HepG2 (cell line): Measurements from ENCODE around the gene FAM98A. TPM values are rescaled to one million over a fixed set of nuclear protein-coding genes. Genes with fewer than 3 reads are reported as not detected.
A peak's percentile ranks its signal among the peaks of the same experiment; 100 is the strongest.

ENCODE experiments used
- ATAC-seq: fragments of 200-7000 bp; cut with Tn5 transposase; 3 replicates; pipeline ENCODE4 v1.9.1; 2020; ENCODE audit warnings: mild to moderate bottlenecking, moderate library complexity
- Bru-seq: library from RNA; stranded (reverse); fragments of 400-500 nt; gene quantifications from one replicate; lab custom pipeline; 2021; lab: Mats Ljungman, UMichigan
- BruChase-seq, 2 experiments: library from RNA; stranded (reverse); fragments of 400-500 nt; gene quantifications; one replicate each; lab custom pipeline; 2021; lab: Mats Ljungman, UMichigan
- BruUV-seq: library from RNA; stranded (reverse); fragments of 400-500 nt; replicated peaks from 2 replicates; lab custom pipeline; 2021; lab: Mats Ljungman, UMichigan
- CTCF ChIA-PET: fragments of 300-600 bp; formaldehyde crosslinking; extraction: SDS; loops from one replicate; lab custom pipeline; 2021; ENCODE audit warnings: low total read pairs, inconsistent platforms, low intra/inter-chr PET ratio; lab: Yijun Ruan, JAX
- POLR2A ChIA-PET: fragments of 350-600 bp; sonication (Branson Sonifier 250); formaldehyde crosslinking; loops from one replicate; lab custom pipeline; 2020; ENCODE audit warnings: antibody characterized with exemption, inconsistent platforms; lab: Yijun Ruan, JAX
- DNase-seq: peaks from one replicate; pipeline ENCODE4 v3.0.0-alpha.2; 2015; ENCODE audit warnings: low spot score
- FAIRE-seq: peaks from 3 replicates; lab custom pipeline; 2011; peaks lifted over from hg19 to GRCh38; lab: Jason Lieb, UNC
- H2AFZ ChIP-seq: one replicate; pipeline ENCODE4 v1.6.1; 2011; ENCODE audit warnings: low read length, inconsistent platforms
- H3K27ac ChIP-seq: fragments of 300-600 bp; 3 replicates; pipeline ENCODE4 v1.8.0; 2011; ENCODE audit warnings: mixed run types, mild to moderate bottlenecking, mixed read lengths, low read length, inconsistent platforms; ENCODE audit not compliant: insufficient read depth; ENCODE audit errors: extremely low read length
- H3K27me3 ChIP-seq, 2 experiments: fragments of 200-600 bp in 1 of 2; 2 replicates in 1 of 2; 3 replicates in 1 of 2; pipeline versions ENCODE4 v1.6.0 to v1.8.0; 2011; ENCODE audit warnings: low read length in 2 of 2, mild to moderate bottlenecking in 2 of 2, moderate library complexity in 2 of 2, inconsistent platforms in 1 of 2; ENCODE audit not compliant: insufficient read depth in 2 of 2, control insufficient read depth in 1 of 2
- H3K36me3 ChIP-seq, 2 experiments: fragments of 200-600 bp in 1 of 2; replicated peaks in 1 of 2; 2 replicates in 1 of 2; 3 replicates in 1 of 2; pipeline versions ENCODE4 v1.5.1 to v1.8.0; 2011; ENCODE audit warnings: low read length in 2 of 2, inconsistent platforms in 1 of 2; ENCODE audit not compliant: insufficient read depth in 2 of 2, control insufficient read depth in 1 of 2
- H3K4me1 ChIP-seq: 2 replicates; pipeline ENCODE4 v1.5.1; 2012; ENCODE audit warnings: low read length, inconsistent platforms; ENCODE audit not compliant: insufficient read depth
- H3K4me2 ChIP-seq: 2 replicates; pipeline ENCODE4 v1.6.0; 2011; ENCODE audit warnings: low read depth, low read length, inconsistent platforms
- H3K4me3 ChIP-seq, 3 experiments: fragments of 200-600 bp in 1 of 3; sonication (generic), shearing (Covaris generic) in 1 of 3; replicated peaks in 1 of 3; 2 replicates each; pipeline ENCODE4 v1.5.1; 2011 to 2016; ENCODE audit warnings: low read length in 3 of 3, inconsistent platforms in 2 of 3, low read depth in 2 of 3, mild to moderate bottlenecking in 2 of 3, control low read depth in 1 of 3, mixed read lengths in 1 of 3; ENCODE audit not compliant: insufficient read depth in 1 of 3
- H3K79me2 ChIP-seq: one replicate; pipeline ENCODE4 v1.6.1; 2011; ENCODE audit warnings: low read length, inconsistent platforms; ENCODE audit not compliant: insufficient read depth
- H3K9ac ChIP-seq: 2 replicates; pipeline ENCODE4 v1.6.0; 2011; ENCODE audit warnings: mild to moderate bottlenecking, low read depth, low read length, inconsistent platforms; ENCODE audit not compliant: insufficient read depth
- H3K9me3 ChIP-seq: 2 replicates; pipeline ENCODE4 v1.5.1; 2012; ENCODE audit warnings: mild to moderate bottlenecking, low read length
- H4K20me1 ChIP-seq: 2 replicates; pipeline ENCODE4 v1.6.0; 2011; ENCODE audit warnings: inconsistent platforms, mild to moderate bottlenecking, low read length, moderate library complexity; ENCODE audit not compliant: insufficient read depth
- HOXA9 ChIP-seq: sonication (generic); formaldehyde crosslinking; IDR thresholded peaks from 2 replicates; pipeline ENCODE4 v1.8.1; 2022; ENCODE audit warnings: missing genetic modification reagents, mild to moderate bottlenecking, moderate library complexity, borderline replicate concordance
- MZF1 ChIP-seq: sonication (generic); formaldehyde crosslinking; IDR thresholded peaks from 2 replicates; pipeline ENCODE4 v1.8.1; 2023; ENCODE audit warnings: mild to moderate bottlenecking, missing genetic modification reagents, borderline replicate concordance
- NR2C2 ChIP-seq: sonication (generic); formaldehyde crosslinking; IDR thresholded peaks from 2 replicates; pipeline ENCODE4 v1.4.0; 2020; ENCODE audit warnings: missing genetic modification reagents, mild to moderate bottlenecking, moderate library complexity, borderline replicate concordance
- TFDP2 ChIP-seq: sonication (generic); formaldehyde crosslinking; IDR thresholded peaks from 2 replicates; pipeline ENCODE4 v1.4.0; 2020; ENCODE audit warnings: missing genetic modification reagents
- ZNF598 ChIP-seq: sonication (generic); formaldehyde crosslinking; IDR thresholded peaks from 2 replicates; pipeline ENCODE4 v1.5.1; 2020; ENCODE audit warnings: mild to moderate bottlenecking, missing genetic modification reagents, borderline replicate concordance
- ZNF670 ChIP-seq: sonication (generic); formaldehyde crosslinking; IDR thresholded peaks from 2 replicates; pipeline ENCODE4 v1.8.0; 2022; ENCODE audit warnings: mild to moderate bottlenecking, missing genetic modification reagents, borderline replicate concordance
- ZNF687 ChIP-seq: sonication (generic); formaldehyde crosslinking; IDR thresholded peaks from 2 replicates; pipeline ENCODE4 v1.5.1; 2020; ENCODE audit warnings: mild to moderate bottlenecking, missing genetic modification reagents, moderate library complexity
- ZNF775 ChIP-seq: sonication (generic); formaldehyde crosslinking; IDR thresholded peaks from 2 replicates; pipeline ENCODE4 v1.4.0; 2020; ENCODE audit warnings: missing genetic modification reagents, mild to moderate bottlenecking, moderate library complexity, borderline replicate concordance
- WGBS: methylation state at CpG from one replicate; pipeline ENCODE4 v1.1.6; 2017; ENCODE audit warnings: low lambda C conversion rate; 5-methylcytosine and 5-hydroxymethylcytosine counted together
- in situ Hi-C: cut with HindIII; loops from 2 replicates; pipeline ENCODE4 v1.10.0; 2017; ENCODE audit warnings: low pct_unique_long_range_greater_than_20kb; ENCODE audit not compliant: extremely low pct_ligation_motif_present
- intact Hi-C: fragments of 100-400 bp; cut with micrococcal nuclease; formaldehyde crosslinking; loops from one replicate; pipeline ENCODE4 v1.10.0; 2022; ENCODE audit not compliant: unreplicated experiment
- long read RNA-seq, 2 experiments: library from RNA in 1 of 2; library from polyadenylated mRNA in 1 of 2; stranded (forward) in 1 of 2; unstranded in 1 of 2; transcript quantifications; one replicate each; pipeline ENCODE4 v2.0.0, GENCODE V29; 2019 to 2022
- polyA minus RNA-seq, 3 experiments: library from RNA; depleted of rRNA, polyadenylated mRNA; stranded (reverse); fragments of >200 nt; gene quantifications; 2 replicates each; pipeline ENCODE4 v1.2.3, GENCODE V29; 2011; ENCODE audit warnings: low replicate concordance in 1 of 3
- polyA plus RNA-seq, 8 experiments: library from polyadenylated mRNA; depleted of rRNA in 3 of 8; stranded (reverse) in 7 of 8; unstranded in 1 of 8; fragments of >200 nt; fragmentation: Illumina TruSeq in 4 of 8; extraction: Trizol in 4 of 8; gene quantifications; 2 replicates each; pipeline versions ENCODE4 v1.2.1 to v1.2.3, GENCODE V29; 2011 to 2016; ENCODE audit warnings: low read depth in 4 of 8, missing spikeins in 1 of 8, mixed read lengths in 1 of 8; ENCODE audit not compliant: insufficient read depth in 1 of 8
- total RNA-seq, 5 experiments: library from RNA; depleted of rRNA; stranded (reverse); fragments of >200 nt; fragmentation: Illumina TruSeq; extraction: Trizol; gene quantifications; 2 replicates each; pipeline ENCODE4 v1.2.3, GENCODE V29; 2016; ENCODE audit warnings: low read depth in 1 of 5

Gene FAM98A
- total RNA-seq (2016; rRNA removed; fragmentation: Illumina TruSeq; extraction: Trizol) (61.4 and 104 TPM in 2 replicates), polyA plus RNA-seq (2011; rRNA removed) (26.3 and 44.0 TPM in 2 replicates), polyA minus RNA-seq (2011; rRNA and poly(A)+ RNA removed; ENCODE audit: low replicate concordance) (27.4 and 42.4 TPM in 2 replicates), Bru-seq, nascent RNA (percentile 90 among the genes with signal in this experiment), BruChase-seq, experiment 1, labeled RNA remaining after a 6-hour chase (percentile 83 among the genes with signal in this experiment), BruChase-seq, experiment 2, labeled RNA remaining after a 2-hour chase (percentile 91 among the genes with signal in this experiment)
- total RNA-seq (2016; cell fraction: cytosol; rRNA removed; fragmentation: Illumina TruSeq; extraction: Trizol; ENCODE audit: low read depth): 3.4 and 6.3 TPM in 2 replicates
- 55.8 and 102 TPM in 2 replicates for total RNA-seq (2016; cell fraction: insoluble cytoplasmic fraction; rRNA removed; fragmentation: Illumina TruSeq; extraction: Trizol)
- total RNA-seq (2016; cell fraction: membrane; rRNA removed; fragmentation: Illumina TruSeq; extraction: Trizol): 14.9 and 18.0 TPM in 2 replicates
- 58.3 and 65.2 TPM in 2 replicates for total RNA-seq (2016; cell fraction: nucleus; rRNA removed; fragmentation: Illumina TruSeq; extraction: Trizol)
- 44.0 and 51.8 TPM in 2 replicates for polyA plus RNA-seq (2011; cell fraction: cytosol; rRNA removed)
- 39.9 and 58.8 TPM in 2 replicates for polyA plus RNA-seq (2011; cell fraction: nucleus; rRNA removed)
- polyA plus RNA-seq (2012): 53.5 and 57.4 TPM in 2 replicates
- polyA plus RNA-seq (2016; cell fraction: cytosol; fragmentation: Illumina TruSeq; extraction: Trizol; ENCODE audit: low read depth): 5.3 and 5.4 TPM in 2 replicates
- polyA plus RNA-seq (2016; cell fraction: insoluble cytoplasmic fraction; fragmentation: Illumina TruSeq; extraction: Trizol; ENCODE audit: low read depth): 97.4 and 100 TPM in 2 replicates
- 12.1 and 13.7 TPM in 2 replicates for polyA plus RNA-seq (2016; cell fraction: membrane; fragmentation: Illumina TruSeq; extraction: Trizol; ENCODE audit: low read depth)
- 50.6 and 51.4 TPM in 2 replicates for polyA plus RNA-seq (2016; cell fraction: nucleus; fragmentation: Illumina TruSeq; extraction: Trizol; ENCODE audit: insufficient read depth, low read depth)
- polyA minus RNA-seq (2011; cell fraction: cytosol; rRNA and poly(A)+ RNA removed): 22.2 and 36.5 TPM in 2 replicates
- 89.7 and 99.6 TPM in 2 replicates for polyA minus RNA-seq (2011; cell fraction: nucleus; rRNA and poly(A)+ RNA removed)
- long read RNA-seq, experiment 1, transcript FAM98A-201 (8 exons, 2,816 nt): major isoform, 16 of 37 reads
- long read RNA-seq, experiment 1, partial matches to known transcripts: 15 of 37 reads
- long read RNA-seq, experiment 1, other reads (novel, unspliced or antisense): 6 of 37 reads
- long read RNA-seq, experiment 2, transcript FAM98A-201 (8 exons, 2,816 nt): major isoform, 11 of 79 reads
- long read RNA-seq, experiment 2, partial matches to known transcripts: 1 of 79 reads
- long read RNA-seq, experiment 2, other reads (novel, unspliced or antisense): 65 of 79 reads

GRCh38 chr2:33599175-33599942, at the start of gene FAM98A:
TSS of gene FAM98A (minus strand) at chr2:33599299. CDS start at chr2:33599221, 78 bp downstream.
- Histone ChIP-seq H3K27me3 (no peaks in the 10 kb centered on the region; a peak in 1 of 5 replicates), H3K9me3 (no peaks in the 10 kb centered on the region), H3K9ac (peak within 1 kb of the TSS; percentile 89), H3K27ac (peak within 1 kb of the TSS; percentile 70), H3K36me3 (peaks cover 0 to 2% of the 10 kb centered on the region in 2 experiments; a peak in 2 of 5 replicates), H3K4me2 (peak within 1 kb of the TSS; percentile 89), H3K4me3 (peak within 1 kb of the TSS; percentile 85 to 100 (median 86)), H3K4me1 (peaks cover 32% of the 10 kb centered on the region), H2AFZ (peak within 1 kb of the TSS; percentile 81), H3K79me2 (peaks cover 28% of the 10 kb centered on the region), H4K20me1 (no peaks in the 10 kb centered on the region)
- in situ Hi-C loops (loop anchor here (25.0 kb wide), 1 partner anchor 837 kb away; no protein-coding TSS in a partner anchor), intact Hi-C loops (no loop called here)
- BruUV-seq: TSS peak; percentile 92
- DNase-seq (peak; percentile 99), ATAC-seq (peak; percentile 92), FAIRE-seq (peak; percentile 93)
- CTCF ChIA-PET: no interaction called here
- POLR2A ChIA-PET: interaction anchor here (0.6 to 1.7 kb wide), 6 partner anchors 13 to 1434 kb away, joined by 3 to 7 read pairs (median 3); partner anchors contain the start of gene SLC30A6
- 3% methylated on average over 41 of the region's 56 CpGs for WGBS
- TF ChIP-seq NR2C2 (CRISPR knock-in tag) (peak; percentile 34; the same call in 1 of the 2 replicates), ZNF775 (CRISPR knock-in tag) (0 out of 2 replicates have a peak, but pooled peaks have one; percentile 15), HOXA9 (CRISPR knock-in tag) (peak; percentile 58; the same call in 1 of the 2 replicates), MZF1 (CRISPR knock-in tag) (peak; percentile 50; the same call in 1 of the 2 replicates), ZNF670 (peak; percentile 79; the same call in 1 of the 2 replicates), ZNF687 (CRISPR knock-in tag) (peak; percentile 98), TFDP2 (CRISPR knock-in tag) (peak; percentile 61), ZNF598 (CRISPR knock-in tag) (peak; percentile 97; the same call in 1 of the 2 replicates)
